ENCODE results near the gene MOGAT2. TPM values are rescaled to one million over a fixed set of nuclear protein-coding genes. Genes with fewer than 3 reads are reported as not detected.

MOGAT2 gene
- total RNA-seq, 2 donors from 2014 or later: not detected

GRCh38 chr11:75691804-75692203 is 25.8 kb upstream of the MOGAT2 start:
- no peaks in the 10 kb centered on the region for H3K36me3 ChIP-seq (ENCODE audit: control insufficient read depth, insufficient read depth, low read length)
- no peak overlapping the region for H3K27ac ChIP-seq (ENCODE audit: low read depth, low read length)
- Mint-ChIP-seq H3K36me3 (ENCODE audit: low read depth) (no peaks in the 10 kb centered on the region), H3K9me3 (no peaks in the 10 kb centered on the region), H3K4me1 (no peaks in the 10 kb centered on the region), H3K27me3 (ENCODE audit: insufficient read depth) (peaks cover 61% of the 10 kb centered on the region), H3K4me3 (no peak overlapping the region), H3K27ac (no peak overlapping the region)
- 97 to 100% methylated on average over 1 to 4 of the region's 4 CpGs for WGBS, 2 experiments (ENCODE audit: insufficient coverage in 1 of 2, insufficient read length in 1 of 2)
- no peak for TF ChIP-seq CTCF (conservative IDR thresholded peaks at IDR 0.05)
- H3K4me3 ChIP-seq (ENCODE audit: low read length): no peak overlapping the region
- no peak overlapping the region for H3K9ac ChIP-seq (ENCODE audit: extremely low read depth, low read length, poor library complexity, severe bottlenecking)
- peaks cover 13% of the 10 kb centered on the region for H3K27me3 ChIP-seq (ENCODE audit: control insufficient read depth, insufficient read depth, low read length, poor library complexity, severe bottlenecking)
- H3K9me3 ChIP-seq (ENCODE audit: control insufficient read depth, low read length): no peaks in the 10 kb centered on the region
- no peak for DNase-seq
- H3K4me1 ChIP-seq (ENCODE audit: control insufficient read depth, insufficient read depth, low read length): no peaks in the 10 kb centered on the region

- 86 to 89% methylated on average over 2 to 4 of the region's 4 CpGs for WGBS, 2 experiments (ENCODE audit: insufficient coverage in 1 of 2, insufficient read length in 1 of 2)
- DNase-seq: no peak
- H3K9ac ChIP-seq (ENCODE audit: extremely low read depth, low read length, poor library complexity, severe bottlenecking): no peak overlapping the region
- H3K27ac ChIP-seq (ENCODE audit: low read depth, low read length): no peak overlapping the region
- H3K4me1 ChIP-seq (ENCODE audit: control insufficient read depth, insufficient read depth, low read length): peaks cover 3% of the 10 kb centered on the region
- no peak overlapping the region for H3K4me3 Mint-ChIP-seq
- H3K4me3 ChIP-seq (ENCODE audit: low read length): no peak overlapping the region
- no peak overlapping the region for H3K27ac Mint-ChIP-seq
- TF ChIP-seq CTCF (conservative IDR thresholded peaks at IDR 0.05): no peak
- H3K27me3 ChIP-seq (ENCODE audit: control insufficient read depth, insufficient read depth, low read length, poor library complexity, severe bottlenecking): no peaks in the 10 kb centered on the region
- no peaks in the 10 kb centered on the region for H3K9me3 ChIP-seq (ENCODE audit: control insufficient read depth, low read length)
- peaks cover 41% of the 10 kb centered on the region for H3K27me3 Mint-ChIP-seq (ENCODE audit: insufficient read depth)
- H3K9me3 Mint-ChIP-seq: no peaks in the 10 kb centered on the region
- H3K36me3 ChIP-seq (ENCODE audit: control insufficient read depth, insufficient read depth, low read length): no peaks in the 10 kb centered on the region
- H3K36me3 Mint-ChIP-seq (ENCODE audit: low read depth): no peaks in the 10 kb centered on the region
- H3K4me1 Mint-ChIP-seq: peaks cover 8% of the 10 kb centered on the region
Measured at GRCh38 chr11:75697906-75698581, 19.6 kb upstream of the MOGAT2 start.

- H3K9me3 ChIP-seq (ENCODE audit: control insufficient read depth, low read length): no peaks in the 10 kb centered on the region
- peaks cover 8% of the 10 kb centered on the region for H3K4me1 Mint-ChIP-seq
- no peak for TF ChIP-seq CTCF (conservative IDR thresholded peaks at IDR 0.05)
- H3K9ac ChIP-seq (ENCODE audit: extremely low read depth, low read length, poor library complexity, severe bottlenecking): no peak overlapping the region
- no peak overlapping the region for H3K27ac ChIP-seq (ENCODE audit: low read depth, low read length)
- H3K27ac Mint-ChIP-seq: no peak overlapping the region
- no peak for DNase-seq
- H3K4me1 ChIP-seq (ENCODE audit: control insufficient read depth, insufficient read depth, low read length): peaks cover 3% of the 10 kb centered on the region
- no peak overlapping the region for H3K4me3 Mint-ChIP-seq
- H3K4me3 ChIP-seq (ENCODE audit: low read length): no peak overlapping the region
- no peaks in the 10 kb centered on the region for H3K36me3 ChIP-seq (ENCODE audit: control insufficient read depth, insufficient read depth, low read length)
- peaks cover 31% of the 10 kb centered on the region for H3K27me3 Mint-ChIP-seq (ENCODE audit: insufficient read depth)
- H3K36me3 Mint-ChIP-seq (ENCODE audit: low read depth): no peaks in the 10 kb centered on the region
- no peaks in the 10 kb centered on the region for H3K27me3 ChIP-seq (ENCODE audit: control insufficient read depth, insufficient read depth, low read length, poor library complexity, severe bottlenecking)
- H3K9me3 Mint-ChIP-seq: no peaks in the 10 kb centered on the region
- WGBS, 2 experiments (ENCODE audit: insufficient coverage in 1 of 2, insufficient read length in 1 of 2): 89 to 100% methylated on average over 2 of the region's 2 CpGs
Measured at GRCh38 chr11:75700940-75701339, 16.7 kb upstream of the MOGAT2 start.
